ENCODE results near the gene ATP6V0A1. TPM values are rescaled to one million over a fixed set of nuclear protein-coding genes. Genes with fewer than 3 reads are reported as not detected.
A peak's percentile ranks its signal among the peaks of the same experiment; 100 is the strongest.

The ATP6V0A1 gene
- total RNA-seq, 1 donor from 2014 or later = 78.6 TPM

DNA sequence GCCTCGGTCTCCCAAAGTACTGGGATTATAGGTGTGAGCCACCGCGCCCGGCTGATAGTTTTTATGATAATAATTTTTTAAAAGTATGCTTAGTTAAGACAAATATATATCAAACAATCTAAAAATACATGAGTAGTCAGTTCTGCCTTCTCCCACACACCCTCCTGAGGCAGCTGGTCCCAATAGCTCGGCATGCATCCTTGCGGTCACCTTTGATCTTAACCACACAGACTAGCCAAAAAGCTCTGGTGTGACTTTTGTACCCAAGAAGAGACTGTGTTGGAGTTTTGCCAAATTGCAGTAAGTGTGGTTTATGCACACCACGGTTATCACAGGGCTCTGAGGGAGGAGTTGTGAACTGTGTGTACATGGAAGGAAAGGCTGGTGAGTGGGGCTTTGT is 25.6 kb downstream of the ATP6V0A1 start:
- Mint-ChIP-seq H3K4me1 (ENCODE audit: low read depth, unreplicated experiment) (peaks cover 6% of the 10 kb centered on the region), H3K27ac (ENCODE audit: unreplicated experiment) (peak overlapping the region; percentile 47), H3K9me3 (ENCODE audit: unreplicated experiment) (no peaks in the 10 kb centered on the region), H3K36me3 (ENCODE audit: low read depth, unreplicated experiment) (peaks cover 24% of the 10 kb centered on the region), H3K4me3 (ENCODE audit: unreplicated experiment) (no peak overlapping the region), H3K27me3 (ENCODE audit: low read depth, unreplicated experiment) (no peaks in the 10 kb centered on the region)
- Histone ChIP-seq H3K9me3 (ENCODE audit: insufficient read depth, low read depth, low read length) (no peaks in the 10 kb centered on the region), H3K27me3 (ENCODE audit: insufficient read depth, low read length) (no peaks in the 10 kb centered on the region), H3K9ac (ENCODE audit: low read length) (no peak overlapping the region), H4K20me1 (ENCODE audit: insufficient read depth, low read length) (no peaks in the 10 kb centered on the region), H3K4me2 (ENCODE audit: low read length) (no peak overlapping the region), H3K4me1 (ENCODE audit: insufficient read depth, low read length) (peaks cover 4% of the 10 kb centered on the region), H3K36me3 (ENCODE audit: insufficient read depth, low read length) (peaks cover 11% of the 10 kb centered on the region), H3K27ac (ENCODE audit: low read depth, low read length) (no peak overlapping the region), H2AFZ (ENCODE audit: low read depth, low read length) (no peak overlapping the region), H3K4me3 (ENCODE audit: insufficient read depth, low read depth, low read length) (no peak overlapping the region), H3K79me2 (ENCODE audit: insufficient read depth, low read length) (no peaks in the 10 kb centered on the region)
- no peak for FAIRE-seq
- TF ChIP-seq EZH2 (IDR thresholded peaks at IDR 0.05; ENCODE audit: insufficient read depth, low read length) = no peak
- TF ChIP-seq, protein P1, sequence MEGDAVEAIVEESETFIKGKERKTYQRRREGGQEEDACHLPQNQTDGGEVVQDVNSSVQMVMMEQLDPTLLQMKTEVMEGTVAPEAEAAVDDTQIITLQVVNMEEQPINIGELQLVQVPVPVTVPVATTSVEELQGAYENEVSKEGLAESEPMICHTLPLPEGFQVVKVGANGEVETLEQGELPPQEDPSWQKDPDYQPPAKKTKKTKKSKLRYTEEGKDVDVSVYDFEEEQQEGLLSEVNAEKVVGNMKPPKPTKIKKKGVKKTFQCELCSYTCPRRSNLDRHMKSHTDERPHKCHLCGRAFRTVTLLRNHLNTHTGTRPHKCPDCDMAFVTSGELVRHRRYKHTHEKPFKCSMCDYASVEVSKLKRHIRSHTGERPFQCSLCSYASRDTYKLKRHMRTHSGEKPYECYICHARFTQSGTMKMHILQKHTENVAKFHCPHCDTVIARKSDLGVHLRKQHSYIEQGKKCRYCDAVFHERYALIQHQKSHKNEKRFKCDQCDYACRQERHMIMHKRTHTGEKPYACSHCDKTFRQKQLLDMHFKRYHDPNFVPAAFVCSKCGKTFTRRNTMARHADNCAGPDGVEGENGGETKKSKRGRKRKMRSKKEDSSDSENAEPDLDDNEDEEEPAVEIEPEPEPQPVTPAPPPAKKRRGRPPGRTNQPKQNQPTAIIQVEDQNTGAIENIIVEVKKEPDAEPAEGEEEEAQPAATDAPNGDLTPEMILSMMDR (IDR thresholded peaks at IDR 0.05; ENCODE audit: insufficient read depth, low read depth, low read length) = no peak
- no peak for DNase-seq (ENCODE audit: low read depth)

DNA sequence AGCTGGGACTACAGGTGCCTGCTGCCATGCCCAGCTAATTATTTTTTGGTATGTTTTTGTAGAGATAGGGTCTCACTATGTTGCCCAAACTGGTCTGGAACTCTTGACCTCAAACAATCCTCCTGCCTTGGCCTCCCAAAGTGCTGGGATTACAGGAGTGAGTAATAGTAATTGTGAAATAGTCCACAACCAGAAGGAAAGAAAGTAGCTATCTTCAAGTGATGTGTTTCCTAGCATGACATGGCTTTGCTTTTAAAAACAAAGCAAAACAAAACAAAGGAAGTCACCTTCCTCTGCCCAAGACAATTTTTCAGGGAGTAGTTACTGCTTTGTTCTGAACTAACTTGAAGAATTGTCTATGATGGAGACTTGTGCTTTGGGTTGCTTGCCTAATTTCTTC is 27.0 kb downstream of the ATP6V0A1 start:
- peaks cover 24% of the 10 kb centered on the region for H3K36me3 Mint-ChIP-seq (ENCODE audit: low read depth, unreplicated experiment)
- H3K36me3 ChIP-seq (ENCODE audit: insufficient read depth, low read length) = peaks cover 21% of the 10 kb centered on the region
- H3K27ac Mint-ChIP-seq (ENCODE audit: unreplicated experiment) = no peak overlapping the region
- no peaks in the 10 kb centered on the region for H3K27me3 Mint-ChIP-seq (ENCODE audit: low read depth, unreplicated experiment)
- H4K20me1 ChIP-seq (ENCODE audit: insufficient read depth, low read length) = no peaks in the 10 kb centered on the region
- H3K9ac ChIP-seq (ENCODE audit: low read length) = no peak overlapping the region
- no peak overlapping the region for H3K4me2 ChIP-seq (ENCODE audit: low read length)
- DNase-seq (ENCODE audit: low read depth) (no peak), FAIRE-seq (no peak)
- no peaks in the 10 kb centered on the region for H3K9me3 Mint-ChIP-seq (ENCODE audit: unreplicated experiment)
- no peak overlapping the region for H3K4me3 Mint-ChIP-seq (ENCODE audit: unreplicated experiment)
- H3K4me1 ChIP-seq (ENCODE audit: insufficient read depth, low read length) = peaks cover 4% of the 10 kb centered on the region
- H3K4me1 Mint-ChIP-seq (ENCODE audit: low read depth, unreplicated experiment) = peaks cover 6% of the 10 kb centered on the region
- TF ChIP-seq, protein P1 (IDR thresholded peaks at IDR 0.05; ENCODE audit: insufficient read depth, low read depth, low read length) = no peak
- TF ChIP-seq EZH2 (IDR thresholded peaks at IDR 0.05; ENCODE audit: insufficient read depth, low read length) = no peak
- H3K9me3 ChIP-seq (ENCODE audit: insufficient read depth, low read depth, low read length) = no peaks in the 10 kb centered on the region
- no peaks in the 10 kb centered on the region for H3K79me2 ChIP-seq (ENCODE audit: insufficient read depth, low read length)
- no peak overlapping the region for H3K27ac ChIP-seq (ENCODE audit: low read depth, low read length)
- no peak overlapping the region for H2AFZ ChIP-seq (ENCODE audit: low read depth, low read length)
- H3K27me3 ChIP-seq (ENCODE audit: insufficient read depth, low read length) = no peaks in the 10 kb centered on the region
- H3K4me3 ChIP-seq (ENCODE audit: insufficient read depth, low read depth, low read length) = no peak overlapping the region

DNA sequence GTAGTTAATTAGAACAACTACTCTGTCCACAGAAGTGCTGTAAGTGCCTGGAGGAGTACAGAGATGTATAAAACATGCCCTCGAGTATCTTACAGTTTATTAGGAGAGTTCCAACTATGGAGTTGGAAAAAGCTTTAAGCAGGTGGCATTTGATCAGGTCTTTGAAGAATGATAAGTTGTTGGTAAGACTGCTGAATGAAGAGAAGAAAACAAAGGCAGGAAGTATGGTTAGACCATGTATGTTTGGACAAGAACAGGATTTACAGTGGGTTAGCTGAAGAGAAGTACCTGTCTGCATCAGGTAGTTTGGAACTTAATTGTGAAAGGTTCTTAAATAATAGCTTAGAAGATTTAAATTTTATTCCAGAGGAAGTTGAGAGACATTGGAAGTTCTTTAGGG is 29.4 kb downstream of the ATP6V0A1 start:
- H3K9me3 ChIP-seq (ENCODE audit: insufficient read depth, low read depth, low read length) = no peaks in the 10 kb centered on the region
- Mint-ChIP-seq H3K4me1 (ENCODE audit: low read depth, unreplicated experiment) (peaks cover 3% of the 10 kb centered on the region), H3K27ac (ENCODE audit: unreplicated experiment) (no peak overlapping the region), H3K27me3 (ENCODE audit: low read depth, unreplicated experiment) (no peaks in the 10 kb centered on the region), H3K36me3 (ENCODE audit: low read depth, unreplicated experiment) (peaks cover 26% of the 10 kb centered on the region), H3K4me3 (ENCODE audit: unreplicated experiment) (no peak overlapping the region), H3K9me3 (ENCODE audit: unreplicated experiment) (no peaks in the 10 kb centered on the region)
- DNase-seq (ENCODE audit: low read depth) (no peak), FAIRE-seq (no peak)
- peaks cover 25% of the 10 kb centered on the region for H3K36me3 ChIP-seq (ENCODE audit: insufficient read depth, low read length)
- H3K4me3 ChIP-seq (ENCODE audit: insufficient read depth, low read depth, low read length) = no peak overlapping the region
- no peak overlapping the region for H3K9ac ChIP-seq (ENCODE audit: low read length)
- H4K20me1 ChIP-seq (ENCODE audit: insufficient read depth, low read length) = no peaks in the 10 kb centered on the region
- H3K4me2 ChIP-seq (ENCODE audit: low read length) = no peak overlapping the region
- H3K4me1 ChIP-seq (ENCODE audit: insufficient read depth, low read length) = peaks cover under 1% of the 10 kb centered on the region
- no peaks in the 10 kb centered on the region for H3K27me3 ChIP-seq (ENCODE audit: insufficient read depth, low read length)
- no peaks in the 10 kb centered on the region for H3K79me2 ChIP-seq (ENCODE audit: insufficient read depth, low read length)
- no peak overlapping the region for H2AFZ ChIP-seq (ENCODE audit: low read depth, low read length)
- H3K27ac ChIP-seq (ENCODE audit: low read depth, low read length) = no peak overlapping the region
- TF ChIP-seq, protein P1 (IDR thresholded peaks at IDR 0.05; ENCODE audit: insufficient read depth, low read depth, low read length) = no peak
- no peak for TF ChIP-seq EZH2 (IDR thresholded peaks at IDR 0.05; ENCODE audit: insufficient read depth, low read length)
